Astrocyte (in vitro differentiated cells and primary cell): ENCODE results near the gene TRIM44. TPM values are rescaled to one million over a fixed set of nuclear protein-coding genes. Genes with fewer than 3 reads are reported as not detected.

Source experiments
- DNase-seq: peaks from one replicate; pipeline ENCODE4 v3.0.0-alpha.2; 2010; ENCODE audit warnings: low read depth
- FAIRE-seq: peaks from 2 replicates; lab custom pipeline; 2011; peaks lifted over from hg19 to GRCh38; lab: Jason Lieb, UNC
- H2AFZ ChIP-seq: 2 replicates; pipeline ENCODE4 v1.6.0; 2012; ENCODE audit warnings: low read depth, low read length, inconsistent platforms
- H3K27ac ChIP-seq: 2 replicates; pipeline ENCODE4 v1.5.1; 2011; ENCODE audit warnings: low read depth, low read length, inconsistent platforms
- H3K27me3 ChIP-seq: 2 replicates; pipeline ENCODE4 v1.6.0; 2011; ENCODE audit warnings: low read length, inconsistent platforms; ENCODE audit not compliant: insufficient read depth
- H3K36me3 ChIP-seq: 2 replicates; pipeline ENCODE4 v1.5.1; 2011; ENCODE audit warnings: low read length, inconsistent platforms; ENCODE audit not compliant: insufficient read depth
- H3K4me1 ChIP-seq: 2 replicates; pipeline ENCODE4 v1.5.1; 2011; ENCODE audit warnings: low read length, inconsistent platforms; ENCODE audit not compliant: insufficient read depth
- H3K4me2 ChIP-seq: 2 replicates; pipeline ENCODE4 v1.6.0; 2012; ENCODE audit warnings: low read length, inconsistent platforms
- H3K4me3 ChIP-seq: 2 replicates; pipeline ENCODE4 v1.5.1; 2011; ENCODE audit warnings: low read depth, mild to moderate bottlenecking, low read length, inconsistent platforms; ENCODE audit not compliant: insufficient read depth
- H3K79me2 ChIP-seq: 2 replicates; pipeline ENCODE4 v1.6.0; 2012; ENCODE audit warnings: mild to moderate bottlenecking, low read length, inconsistent platforms; ENCODE audit not compliant: insufficient read depth
- H3K9ac ChIP-seq: 2 replicates; pipeline ENCODE4 v1.6.0; 2012; ENCODE audit warnings: mild to moderate bottlenecking, low read length, inconsistent platforms
- H3K9me3 ChIP-seq: 2 replicates; pipeline ENCODE4 v1.5.1; 2012; ENCODE audit warnings: low read depth, mild to moderate bottlenecking, low read length, inconsistent platforms; ENCODE audit not compliant: insufficient read depth
- H4K20me1 ChIP-seq: 2 replicates; pipeline ENCODE4 v1.6.0; 2012; ENCODE audit warnings: low read length, inconsistent platforms; ENCODE audit not compliant: insufficient read depth
- H3K27ac Mint-ChIP-seq: one replicate; pipeline ENCODE4 v1.8.0; 2021; ENCODE audit warnings: mild to moderate bottlenecking, mixed read lengths; ENCODE audit not compliant: unreplicated experiment
- H3K27me3 Mint-ChIP-seq: one replicate; pipeline ENCODE4 v1.8.0; 2021; ENCODE audit warnings: low read depth, mixed read lengths; ENCODE audit not compliant: unreplicated experiment
- H3K36me3 Mint-ChIP-seq: one replicate; pipeline ENCODE4 v1.8.0; 2021; ENCODE audit warnings: low read depth, mixed read lengths; ENCODE audit not compliant: unreplicated experiment
- H3K4me1 Mint-ChIP-seq: one replicate; pipeline ENCODE4 v1.8.0; 2021; ENCODE audit warnings: low read depth, mixed read lengths; ENCODE audit not compliant: unreplicated experiment
- H3K4me3 Mint-ChIP-seq: one replicate; pipeline ENCODE4 v1.8.0; 2021; ENCODE audit warnings: mild to moderate bottlenecking, moderate library complexity, mixed read lengths; ENCODE audit not compliant: unreplicated experiment
- H3K9me3 Mint-ChIP-seq: one replicate; pipeline ENCODE4 v1.8.0; 2021; ENCODE audit warnings: mild to moderate bottlenecking, mixed read lengths; ENCODE audit not compliant: unreplicated experiment
- EZH2 ChIP-seq: IDR thresholded peaks from 2 replicates; pipeline ENCODE4 v1.6.1; 2012; ENCODE audit warnings: mild to moderate bottlenecking, low read length, inconsistent platforms; ENCODE audit not compliant: insufficient read depth
- total RNA-seq: library from RNA; stranded (reverse); gene quantifications from 2 replicates; pipeline ENCODE4 v1.2.1, GENCODE V29; 2021
- TF ChIP-seq, protein P1 (sequence below): IDR thresholded peaks from 2 replicates; pipeline ENCODE4 v1.5.1; 2011; ENCODE audit warnings: low read depth, mild to moderate bottlenecking, inconsistent platforms, low read length, moderate library complexity; ENCODE audit not compliant: insufficient read depth

Gene TRIM44
- total RNA-seq, 1 donor from 2014 or later, result 61.0 TPM

- H3K4me3 Mint-ChIP-seq, result no peak overlapping the region
- no peak for FAIRE-seq
Measured at GRCh38 chr11:35631891-35632290, 30.7 kb upstream of the TRIM44 start.

GRCh38 chr11:35632301-35632700 lies 30.3 kb upstream of the TRIM44 start:
- H3K27me3 ChIP-seq, result no peaks in the 10 kb centered on the region
- H3K4me2 ChIP-seq, result no peak overlapping the region
- Mint-ChIP-seq H3K27ac (peak overlapping the region; percentile 12), H3K9me3 (no peaks in the 10 kb centered on the region), H3K36me3 (no peaks in the 10 kb centered on the region), H3K4me3 (no peak overlapping the region), H3K4me1 (peaks cover 27% of the 10 kb centered on the region), H3K27me3 (no peaks in the 10 kb centered on the region)
- FAIRE-seq (peak; percentile 29), DNase-seq (peak; percentile 27)
- H3K4me3 ChIP-seq, result no peak overlapping the region
- H3K79me2 ChIP-seq, result no peaks in the 10 kb centered on the region
- no peak overlapping the region for H2AFZ ChIP-seq
- H3K9ac ChIP-seq, result no peak overlapping the region
- H3K4me1 ChIP-seq, result peaks cover 13% of the 10 kb centered on the region
- H4K20me1 ChIP-seq, result no peaks in the 10 kb centered on the region
- H3K27ac ChIP-seq, result no peak overlapping the region
- no peaks in the 10 kb centered on the region for H3K9me3 ChIP-seq
- no peak for TF ChIP-seq EZH2
- TF ChIP-seq, protein P1, sequence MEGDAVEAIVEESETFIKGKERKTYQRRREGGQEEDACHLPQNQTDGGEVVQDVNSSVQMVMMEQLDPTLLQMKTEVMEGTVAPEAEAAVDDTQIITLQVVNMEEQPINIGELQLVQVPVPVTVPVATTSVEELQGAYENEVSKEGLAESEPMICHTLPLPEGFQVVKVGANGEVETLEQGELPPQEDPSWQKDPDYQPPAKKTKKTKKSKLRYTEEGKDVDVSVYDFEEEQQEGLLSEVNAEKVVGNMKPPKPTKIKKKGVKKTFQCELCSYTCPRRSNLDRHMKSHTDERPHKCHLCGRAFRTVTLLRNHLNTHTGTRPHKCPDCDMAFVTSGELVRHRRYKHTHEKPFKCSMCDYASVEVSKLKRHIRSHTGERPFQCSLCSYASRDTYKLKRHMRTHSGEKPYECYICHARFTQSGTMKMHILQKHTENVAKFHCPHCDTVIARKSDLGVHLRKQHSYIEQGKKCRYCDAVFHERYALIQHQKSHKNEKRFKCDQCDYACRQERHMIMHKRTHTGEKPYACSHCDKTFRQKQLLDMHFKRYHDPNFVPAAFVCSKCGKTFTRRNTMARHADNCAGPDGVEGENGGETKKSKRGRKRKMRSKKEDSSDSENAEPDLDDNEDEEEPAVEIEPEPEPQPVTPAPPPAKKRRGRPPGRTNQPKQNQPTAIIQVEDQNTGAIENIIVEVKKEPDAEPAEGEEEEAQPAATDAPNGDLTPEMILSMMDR, result no peak
- H3K36me3 ChIP-seq, result no peaks in the 10 kb centered on the region

More at GRCh38 chr11:35631891-35632290, 30.7 kb upstream of the TRIM44 start:
- H3K9ac ChIP-seq, result no peak overlapping the region
- H3K27ac ChIP-seq, result no peak overlapping the region
- no peaks in the 10 kb centered on the region for H3K36me3 ChIP-seq
- Mint-ChIP-seq H3K9me3 (no peaks in the 10 kb centered on the region), H3K27me3 (no peaks in the 10 kb centered on the region), H3K36me3 (no peaks in the 10 kb centered on the region), H3K4me1 (peaks cover 29% of the 10 kb centered on the region), H3K27ac (no peak overlapping the region)
- no peaks in the 10 kb centered on the region for H3K79me2 ChIP-seq
- H2AFZ ChIP-seq, result no peak overlapping the region
- H3K4me3 ChIP-seq, result no peak overlapping the region
- DNase-seq, result peak; percentile 23
- no peaks in the 10 kb centered on the region for H3K27me3 ChIP-seq
- no peaks in the 10 kb centered on the region for H4K20me1 ChIP-seq
- H3K4me2 ChIP-seq, result no peak overlapping the region
- TF ChIP-seq EZH2, result no peak
- TF ChIP-seq, protein P1, result no peak
- H3K9me3 ChIP-seq, result no peaks in the 10 kb centered on the region
- peaks cover 13% of the 10 kb centered on the region for H3K4me1 ChIP-seq

DNA sequence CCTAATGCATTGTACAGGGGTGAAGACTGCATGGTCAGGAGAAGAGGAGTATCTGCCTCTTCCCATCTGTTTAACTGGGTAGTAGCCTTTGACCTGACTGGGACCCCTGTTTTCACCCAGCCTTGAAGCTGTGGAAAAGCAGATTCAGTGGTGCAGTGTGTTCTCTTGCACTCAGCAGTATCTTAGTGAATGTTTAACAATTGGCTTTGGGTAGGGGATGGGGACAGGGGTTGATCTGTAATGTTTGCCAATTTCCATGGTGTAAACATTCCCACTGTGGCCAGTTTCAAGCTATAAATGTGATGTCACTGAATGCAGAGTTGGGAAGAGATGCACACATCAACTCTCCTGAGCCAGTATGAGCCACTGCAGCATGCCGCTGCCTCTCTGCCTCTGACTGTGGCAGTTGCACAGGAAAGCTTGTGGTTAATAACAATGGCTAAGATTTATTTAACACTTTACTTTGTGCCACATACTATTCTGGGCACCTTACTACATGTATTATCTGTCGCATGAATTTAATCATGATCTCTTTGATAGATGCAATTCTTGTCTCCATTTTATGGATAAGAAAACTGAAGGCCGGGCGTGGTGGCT lies 28.6 kb upstream of the TRIM44 start:
- H3K9me3 Mint-ChIP-seq, result no peaks in the 10 kb centered on the region
- no peak overlapping the region for H3K4me3 Mint-ChIP-seq
- Histone ChIP-seq H3K79me2 (no peaks in the 10 kb centered on the region), H3K9me3 (no peaks in the 10 kb centered on the region), H3K9ac (no peak overlapping the region), H3K4me1 (peaks cover 13% of the 10 kb centered on the region), H3K4me3 (no peak overlapping the region), H3K4me2 (no peak overlapping the region), H2AFZ (no peak overlapping the region), H4K20me1 (no peaks in the 10 kb centered on the region), H3K27me3 (no peaks in the 10 kb centered on the region), H3K36me3 (no peaks in the 10 kb centered on the region), H3K27ac (no peak overlapping the region)
- no peak for TF ChIP-seq EZH2
- TF ChIP-seq, protein P1, result no peak
- peaks cover 25% of the 10 kb centered on the region for H3K4me1 Mint-ChIP-seq
- no peak overlapping the region for H3K27ac Mint-ChIP-seq
- H3K36me3 Mint-ChIP-seq, result no peaks in the 10 kb centered on the region
- no peak for DNase-seq
- no peak for FAIRE-seq
- H3K27me3 Mint-ChIP-seq, result no peaks in the 10 kb centered on the region
